Measurements from ENCODE around the gene HOXC12.

Gene HOXC12

DNA sequence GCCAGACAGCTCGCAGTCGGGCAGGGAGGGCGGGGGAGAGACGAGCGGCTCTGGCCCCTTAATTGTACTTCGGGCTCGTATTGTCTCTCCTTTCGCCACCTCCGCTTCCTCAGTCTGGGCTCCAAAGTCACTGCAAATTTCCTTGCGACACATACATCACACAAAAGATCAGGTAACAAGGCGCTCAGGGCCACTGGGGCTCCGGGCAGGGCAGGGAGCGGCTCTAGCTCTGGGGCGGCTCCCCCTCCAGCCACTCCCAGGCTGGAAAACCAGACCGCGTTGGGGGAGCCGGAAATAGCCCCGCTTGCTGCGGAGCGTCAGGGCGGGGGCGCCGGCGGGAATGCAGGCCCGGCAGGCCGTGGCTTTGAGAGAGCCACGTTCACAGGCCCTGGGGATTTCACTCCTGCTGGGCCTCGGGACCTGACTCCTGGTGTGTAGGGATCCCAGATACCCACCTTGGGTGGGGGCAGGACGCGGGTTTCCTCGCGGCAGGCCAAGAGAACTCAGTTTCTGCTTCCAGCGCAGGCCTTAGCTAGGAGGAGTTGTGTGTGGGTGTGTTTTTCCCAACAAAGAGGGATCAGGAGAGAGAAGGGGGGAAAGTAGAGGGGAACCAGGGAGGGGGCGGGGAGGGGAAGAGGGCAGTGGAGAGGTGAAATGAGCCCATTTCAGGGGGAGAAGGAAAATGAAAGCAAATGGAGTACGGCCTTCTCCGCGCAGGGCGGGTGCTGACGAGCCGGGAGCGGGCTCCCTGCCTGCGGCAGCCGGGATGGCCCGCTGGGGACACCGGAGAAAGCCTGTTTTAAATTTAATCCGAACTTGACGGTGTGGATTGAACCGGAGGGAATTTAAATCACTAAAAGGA is 40.9 kb downstream of the HOXC12 start:
- DNase-seq (ENCODE audit: low read depth in 1 of 2, low spot score in 1 of 2): no peak

GRCh38 chr12:53996240-53997203 is 41.8 kb downstream of the HOXC12 start:
- no peak for DNase-seq (ENCODE audit: low read depth in 1 of 2, low spot score in 1 of 2)

GRCh38 chr12:53997204-53998109 is 42.8 kb downstream of the HOXC12 start:
- no peak for DNase-seq (ENCODE audit: low read depth in 1 of 2, low spot score in 1 of 2)

DNA sequence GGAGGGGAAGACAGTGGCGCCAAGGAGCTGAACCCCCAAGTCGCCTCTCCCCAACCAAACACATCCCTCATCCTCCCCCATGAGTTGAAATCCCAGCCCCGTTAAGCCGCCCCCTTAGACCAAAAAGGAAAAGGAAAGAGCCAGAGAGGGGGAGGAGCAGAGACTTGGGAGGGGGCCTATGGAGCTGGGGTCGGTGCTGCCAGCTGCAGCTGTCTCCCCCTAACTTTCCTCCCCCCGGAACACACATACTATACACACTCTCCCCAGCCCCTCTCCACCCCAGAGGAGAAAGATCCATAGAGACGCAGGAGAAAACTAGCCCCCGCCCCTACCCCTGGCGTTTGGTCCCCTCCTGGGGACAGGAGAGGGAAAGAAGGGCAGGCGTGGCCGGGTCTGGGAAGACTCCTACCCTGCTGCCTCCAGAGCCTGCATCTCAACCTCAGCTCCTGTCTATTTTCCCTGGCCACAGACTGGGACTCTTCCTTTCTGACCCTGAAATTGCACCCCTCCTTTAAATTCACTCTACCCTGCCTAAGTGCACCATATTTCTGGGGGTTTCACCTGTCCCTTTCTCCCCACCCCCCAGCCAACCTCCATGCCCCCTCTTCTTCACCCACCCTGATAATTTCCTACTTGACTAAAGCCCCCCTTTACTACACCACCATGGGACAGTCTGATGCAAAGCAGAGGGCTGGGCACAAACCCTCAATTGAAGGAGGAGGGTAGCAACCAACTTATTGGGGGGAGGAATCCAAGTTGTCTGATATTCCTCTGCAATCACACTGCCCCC is 43.6 kb downstream of the HOXC12 start:
- no peak for DNase-seq (ENCODE audit: low read depth in 1 of 2, low spot score in 1 of 2)

DNA sequence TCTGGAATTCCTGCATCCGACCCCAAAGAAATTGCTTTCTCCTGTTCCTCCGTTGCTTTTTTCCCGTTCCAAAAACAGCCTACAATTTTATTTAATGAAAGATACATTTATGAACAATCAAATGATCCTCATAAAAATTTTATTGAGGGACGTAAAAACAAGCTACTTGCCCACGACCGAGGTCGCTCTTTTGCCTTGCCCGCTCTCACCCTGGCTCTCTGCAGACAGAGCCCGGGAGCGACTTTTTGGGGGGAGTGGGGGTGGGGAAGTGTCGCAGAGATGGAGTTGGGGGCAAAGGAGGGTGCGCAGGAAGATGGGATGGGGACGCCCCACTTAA is 44.2 kb downstream of the HOXC12 start:
- no peak for DNase-seq (ENCODE audit: low read depth in 1 of 2, low spot score in 1 of 2)

DNA sequence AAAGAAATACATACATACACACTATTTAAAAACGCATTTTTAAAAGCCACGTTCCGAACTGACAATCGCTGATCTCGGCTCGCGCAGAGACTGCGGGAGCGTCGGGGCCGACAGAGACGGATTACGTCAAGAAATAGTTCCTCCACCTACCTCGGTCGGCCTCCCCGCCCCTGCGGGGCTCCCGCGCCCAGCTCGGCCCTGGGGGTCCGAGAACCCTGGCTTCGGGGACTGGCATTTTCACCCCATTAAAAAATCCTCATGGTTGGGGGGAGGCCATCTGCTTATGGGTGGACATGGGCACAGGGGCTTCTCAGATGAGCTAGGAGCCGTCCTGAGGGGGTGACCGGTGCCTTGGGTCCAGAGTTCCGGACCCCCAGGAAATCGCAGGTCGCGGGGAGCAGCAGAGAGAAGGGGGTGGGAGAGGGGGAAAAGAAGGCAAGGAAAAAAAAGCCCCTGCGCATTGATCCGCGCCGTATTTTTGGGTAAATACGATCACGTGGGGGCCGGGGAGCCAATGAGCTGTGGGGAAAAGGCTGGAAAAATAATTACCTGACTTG is 44.9 kb downstream of the HOXC12 start:
- no peak for DNase-seq (ENCODE audit: low read depth in 1 of 2, low spot score in 1 of 2)

- no peak for DNase-seq (ENCODE audit: low read depth in 1 of 2, low spot score in 1 of 2)
Measured at GRCh38 chr12:54000116-54001114, 45.7 kb downstream of the HOXC12 start, which contains the start of gene HOXC9. Gene HOXC9 (plus strand): TSS chr12:54000161. CDS start chr12:54000189, 28 bp downstream.

- DNase-seq (ENCODE audit: low read depth in 1 of 2, low spot score in 1 of 2): no peak
Measured at GRCh38 chr12:54001283-54002187, 46.8 kb downstream of the HOXC12 start.

- DNase-seq (ENCODE audit: low read depth in 1 of 2, low spot score in 1 of 2): no peak
Measured at GRCh38 chr12:54002278-54002914, 47.7 kb downstream of the HOXC12 start.

- no peak for DNase-seq (ENCODE audit: low read depth in 1 of 2, low spot score in 1 of 2)
Measured at GRCh38 chr12:54002915-54003389, 48.2 kb downstream of the HOXC12 start.

DNA sequence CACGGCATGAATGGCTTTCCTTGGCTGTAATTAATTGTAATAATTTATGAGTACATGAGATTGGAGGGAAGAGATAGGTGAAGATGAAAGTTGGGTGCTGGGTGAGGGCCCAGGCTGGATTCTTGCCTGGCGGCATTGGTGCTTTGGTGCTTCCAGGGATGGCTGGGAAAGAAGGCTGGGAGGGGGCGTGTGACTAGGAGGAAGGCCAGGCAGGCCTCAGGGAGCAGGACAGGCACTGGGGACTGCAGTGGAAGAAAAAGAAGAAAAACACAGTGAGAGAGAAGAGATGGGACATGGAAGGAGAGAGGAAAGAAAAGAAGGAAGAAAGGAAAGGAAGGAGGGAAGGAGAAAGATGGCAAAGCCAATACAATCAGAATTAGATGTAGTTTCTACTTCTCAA is 48.9 kb downstream of the HOXC12 start:
- no peak for DNase-seq (ENCODE audit: low read depth in 1 of 2, low spot score in 1 of 2)

DNA sequence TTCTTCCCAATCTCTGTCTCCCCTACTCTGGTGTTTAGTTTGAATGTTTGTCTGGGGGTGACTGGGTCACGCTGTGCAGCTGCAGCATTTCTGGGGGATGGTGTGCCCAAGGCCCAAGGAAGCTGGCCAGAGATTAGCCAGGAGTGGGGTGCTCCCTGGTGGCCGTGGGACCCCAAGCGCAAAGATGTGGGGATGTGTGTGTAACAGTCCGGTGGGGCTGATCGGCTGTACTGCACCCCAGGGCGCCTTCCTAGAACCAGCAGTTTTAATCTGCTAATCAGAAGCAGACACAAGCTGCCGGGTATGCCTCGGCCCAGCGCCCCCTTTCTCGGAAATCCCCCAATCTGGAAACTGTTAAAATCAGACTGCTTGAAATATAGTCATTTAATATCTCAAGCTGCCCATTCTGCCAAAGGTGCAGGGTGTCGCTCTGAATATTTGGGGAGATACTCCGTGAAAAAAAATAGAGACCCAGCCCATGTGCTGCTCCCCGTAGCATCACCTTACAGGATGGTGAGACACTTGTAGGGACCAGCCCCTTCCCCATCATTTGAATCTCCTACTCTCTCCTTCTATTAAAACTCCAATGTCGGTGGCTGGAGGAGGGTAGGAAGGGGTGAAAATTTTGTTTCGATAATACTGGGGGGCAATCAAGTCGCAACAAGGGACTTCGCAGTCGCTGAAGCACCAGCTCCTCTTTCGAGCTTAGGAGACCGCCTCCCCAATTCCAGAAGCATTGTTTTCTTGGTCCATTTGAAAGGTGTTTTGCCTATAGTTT is 49.5 kb downstream of the HOXC12 start:
- no peak for DNase-seq (ENCODE audit: low read depth in 1 of 2, low spot score in 1 of 2)

DNA sequence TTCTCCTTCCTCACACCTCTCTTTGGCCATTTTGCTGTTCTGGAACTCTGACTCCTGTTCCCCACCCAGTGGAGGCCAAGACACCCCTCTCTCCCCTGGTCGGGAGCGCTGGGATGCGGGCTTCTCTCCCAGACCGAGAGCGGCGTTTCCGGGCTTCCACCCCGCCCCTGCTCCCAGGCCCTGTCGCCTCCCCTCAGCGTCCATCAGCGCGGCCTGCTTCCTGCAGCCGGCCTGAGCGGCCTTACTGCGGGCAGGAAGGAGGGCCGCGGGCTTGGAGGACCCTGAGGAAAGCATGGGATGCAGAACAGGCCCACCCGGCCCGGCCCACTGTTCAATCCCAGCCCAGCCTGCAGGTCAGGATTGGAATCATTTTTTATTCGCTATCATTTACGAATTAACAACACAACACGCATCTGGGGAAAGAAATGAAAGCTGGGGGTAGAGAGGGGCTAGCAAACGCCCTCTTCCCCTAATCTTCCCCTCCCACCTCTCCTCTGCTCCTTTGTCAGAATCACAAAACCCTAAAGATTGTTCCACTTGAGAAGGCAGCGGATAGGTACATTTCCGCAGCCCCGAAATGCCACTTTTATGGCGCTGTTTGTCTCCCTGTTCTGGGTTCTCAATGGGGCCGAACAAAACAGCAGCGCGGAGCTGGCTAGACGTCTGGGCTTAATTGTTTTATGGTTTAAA is 50.3 kb downstream of the HOXC12 start:
- DNase-seq (ENCODE audit: low read depth in 1 of 2, low spot score in 1 of 2): no peak

GRCh38 chr12:54005531-54005852 is 50.8 kb downstream of the HOXC12 start:
- DNase-seq (ENCODE audit: low read depth in 1 of 2, low spot score in 1 of 2): no peak

DNA sequence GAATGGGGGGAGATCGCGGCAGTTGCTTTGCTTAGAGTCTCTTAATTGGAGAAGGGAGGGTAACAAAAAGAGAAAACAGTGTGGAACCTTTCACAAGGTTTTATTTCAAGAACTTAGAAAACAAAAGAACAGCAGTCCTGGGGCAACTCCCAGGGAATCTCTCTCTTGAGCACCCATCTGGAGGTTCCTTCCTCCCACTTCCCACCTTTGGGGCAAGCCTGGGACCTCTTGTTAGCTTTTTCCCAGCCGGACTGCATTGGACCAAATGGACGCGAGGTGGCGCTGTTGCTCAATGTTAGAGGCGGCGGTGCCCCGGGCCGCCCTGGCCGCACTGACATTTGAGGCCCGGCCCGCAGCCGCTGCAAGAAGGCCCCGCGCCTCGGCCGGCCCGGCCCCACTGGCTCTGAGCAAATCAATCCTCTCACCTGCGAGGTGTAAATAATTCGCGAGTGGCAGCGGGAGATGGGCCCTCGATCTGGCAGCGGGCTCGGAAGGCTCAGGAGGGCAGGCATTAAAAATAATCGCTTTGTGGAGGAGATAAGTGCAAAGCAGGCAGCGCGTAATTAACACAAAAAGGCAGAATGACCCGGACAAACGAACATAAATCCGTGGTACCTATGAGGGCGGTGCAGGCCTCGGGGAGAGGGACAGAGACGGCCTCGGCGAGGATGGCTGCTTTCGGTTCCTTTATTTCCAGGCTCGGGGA is 51.3 kb downstream of the HOXC12 start:
- peak; percentile 63 to 76 for DNase-seq (ENCODE audit: low read depth in 1 of 2, low spot score in 1 of 2)
